DMS53 (cell line): Measurements from ENCODE around the gene IGDCC3.

Experiments used
- DNase-seq: peaks from one replicate; lab custom pipeline; 2025; lab: John Stamatoyannopoulos, UW

Gene IGDCC3

DNA sequence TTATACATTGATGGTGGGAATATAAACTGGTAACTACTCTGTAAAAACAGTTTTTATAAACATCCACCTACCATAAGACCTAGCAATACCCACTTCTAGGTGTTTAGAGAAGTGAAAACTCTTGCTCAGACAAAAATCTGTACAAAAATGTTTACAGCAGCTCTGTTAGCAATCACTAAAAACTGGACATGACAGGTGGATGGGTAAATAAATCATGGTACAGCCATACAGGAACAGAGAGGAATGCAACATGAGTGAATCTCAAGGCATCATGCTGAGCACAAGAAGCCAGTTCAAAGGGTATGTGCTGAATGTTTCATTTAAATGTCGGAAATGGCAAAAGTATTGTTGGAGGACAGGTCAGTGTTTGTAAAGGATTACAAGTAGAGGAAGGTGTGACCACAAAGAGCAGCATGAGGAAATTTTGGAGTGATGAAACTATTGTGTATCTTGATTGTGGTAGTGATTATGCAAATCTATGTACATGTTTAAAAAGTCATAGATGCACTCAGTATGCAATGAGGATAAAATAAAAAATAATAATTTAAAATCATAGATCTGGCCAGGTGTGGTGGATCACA, 84.8 kb downstream of the IGDCC3 start:
- DNase-seq: peak; percentile 21

DNA sequence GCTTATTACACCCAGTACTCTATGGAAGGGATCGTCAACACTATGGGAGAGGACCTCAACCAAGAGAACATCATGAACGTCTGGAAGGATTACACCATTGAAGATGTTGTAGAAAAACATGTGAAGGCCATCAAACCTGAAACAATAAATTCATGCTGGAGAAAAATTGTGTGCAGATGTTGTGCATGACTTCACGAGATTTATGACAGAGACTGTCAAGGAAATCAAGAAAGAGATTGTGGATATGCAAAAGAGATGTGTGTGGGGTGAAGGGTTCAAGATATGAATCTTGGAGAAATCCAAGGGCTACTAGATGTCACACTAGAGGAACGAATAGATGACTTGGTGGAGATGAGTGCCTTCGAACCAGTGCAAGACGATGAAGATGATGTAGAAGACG, 87.6 kb downstream of the IGDCC3 start:
- no peak for DNase-seq

DNA sequence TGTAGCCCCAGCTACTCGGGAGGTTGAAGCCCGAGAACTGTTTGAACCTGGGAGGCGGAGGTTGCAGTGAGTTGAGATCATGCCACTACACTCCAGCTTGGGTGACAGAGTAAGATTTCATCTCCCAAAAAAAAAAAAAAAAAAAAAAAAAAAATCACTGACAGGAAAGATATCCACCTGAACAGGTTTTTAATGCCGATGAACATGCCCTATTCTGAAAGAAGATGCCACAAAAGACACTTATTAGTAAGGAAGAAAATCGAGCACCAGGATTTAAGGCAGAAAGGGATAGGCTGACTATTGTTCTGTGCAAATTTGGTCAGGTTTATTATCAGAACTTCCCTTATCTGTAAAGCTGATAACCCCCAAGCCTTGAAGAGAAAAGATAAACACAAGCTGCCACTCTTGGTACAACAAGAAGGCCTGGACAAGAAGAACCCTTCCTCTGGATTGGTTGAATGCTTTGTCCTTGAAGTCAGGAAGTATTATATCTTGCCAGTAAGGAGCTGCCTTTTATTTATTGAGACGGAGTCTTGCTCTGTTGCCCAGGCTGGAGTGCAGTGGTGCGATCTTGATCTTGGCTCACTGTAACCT, 88.4 kb downstream of the IGDCC3 start:
- DNase-seq: no peak

DNA sequence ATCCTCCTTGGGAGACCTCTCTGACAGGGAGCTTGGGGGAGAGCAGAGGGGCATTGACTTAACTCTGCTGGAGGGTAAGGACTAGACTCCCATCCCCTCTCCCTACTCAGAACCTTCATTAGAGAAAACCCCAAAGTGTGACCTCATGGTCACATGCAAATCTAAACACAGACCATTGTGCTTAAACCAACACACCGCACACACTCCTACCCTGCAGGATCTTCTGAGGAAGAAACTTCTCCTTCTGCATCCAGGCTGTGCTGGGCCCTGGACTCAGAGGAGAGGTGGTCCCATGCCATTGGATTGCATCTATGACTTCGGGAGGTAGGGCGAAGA, 90.3 kb downstream of the IGDCC3 start:
- peak; percentile 40 for DNase-seq

DNA sequence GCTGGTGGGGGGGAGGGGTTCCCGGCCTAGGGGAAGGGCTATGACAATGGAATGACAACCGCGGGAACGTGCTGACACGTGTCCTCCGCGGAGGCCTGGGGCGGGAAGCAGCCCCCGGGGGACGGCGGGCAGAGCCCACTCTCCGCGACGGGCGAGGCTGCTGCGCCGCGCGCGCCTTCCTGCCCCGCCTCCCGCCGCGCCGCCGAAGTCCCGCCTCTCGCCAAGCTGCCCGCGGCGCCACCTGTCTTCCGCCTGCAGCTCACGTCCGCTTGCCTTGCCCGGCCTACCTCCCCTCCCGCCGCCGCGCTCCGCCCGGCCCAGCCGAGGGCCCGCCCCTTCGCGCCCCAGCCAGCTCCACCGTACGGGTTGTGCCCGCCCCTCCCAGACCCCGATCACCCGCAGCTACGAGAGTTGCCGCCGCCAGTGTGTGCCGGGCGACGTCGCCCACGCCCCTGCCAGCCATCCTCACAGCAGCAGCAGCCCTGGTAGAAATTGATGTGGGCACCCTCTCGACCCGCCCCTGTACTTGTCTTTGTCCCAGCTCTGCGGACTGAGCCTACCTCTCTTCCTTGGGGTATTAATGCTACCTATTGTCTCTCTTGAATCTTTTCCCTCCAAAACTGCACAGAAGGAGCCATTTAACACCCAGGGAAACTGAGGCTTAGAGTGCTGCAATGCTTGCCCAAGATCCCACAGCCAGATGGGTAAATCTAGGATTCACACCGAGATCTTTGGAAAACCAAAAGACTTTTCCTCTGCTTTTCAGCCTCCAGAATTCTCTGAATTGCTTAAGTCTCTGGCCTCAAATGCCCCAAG, 90.9 kb downstream of the IGDCC3 start, which contains the start of gene PARP16:
TSS of gene PARP16 (minus strand) at position 180 of the 816 bp plus-strand sequence. CDS start 457 bp downstream, outside the sequence.
- DNase-seq: peak; percentile 93

DNA sequence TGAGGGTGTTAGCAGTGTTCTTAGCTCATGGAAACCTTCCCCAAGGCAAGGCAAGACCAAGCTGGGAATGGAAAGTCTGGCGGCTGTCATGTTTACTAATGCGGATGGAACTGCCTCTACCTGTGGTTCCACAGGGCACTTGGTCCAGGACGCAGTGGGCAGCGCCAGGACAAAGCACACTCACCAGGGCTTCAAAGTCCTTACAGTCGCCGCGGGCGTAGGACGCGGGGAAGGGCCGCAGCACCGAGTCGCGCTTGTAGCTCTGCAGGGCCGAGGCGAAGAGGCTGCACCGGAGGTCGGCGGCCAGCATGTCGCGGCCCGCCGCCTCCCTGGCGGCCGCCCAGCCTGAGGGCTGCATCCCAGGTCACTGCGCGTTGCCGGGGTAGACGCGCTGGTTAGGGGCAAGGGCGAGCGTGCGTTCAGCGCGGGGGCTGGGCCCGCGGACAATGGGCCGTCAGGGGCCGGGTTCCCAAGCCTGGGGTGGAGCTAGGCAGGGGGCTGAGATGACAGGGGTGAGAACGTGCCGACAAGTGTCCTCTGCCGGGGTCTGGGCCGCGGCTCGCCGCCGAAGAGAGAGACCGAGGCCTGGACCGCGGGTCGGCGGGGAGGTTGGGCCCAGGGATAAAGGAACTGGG, 91.6 kb downstream of the IGDCC3 start:
- peak; percentile 75 for DNase-seq

DNA sequence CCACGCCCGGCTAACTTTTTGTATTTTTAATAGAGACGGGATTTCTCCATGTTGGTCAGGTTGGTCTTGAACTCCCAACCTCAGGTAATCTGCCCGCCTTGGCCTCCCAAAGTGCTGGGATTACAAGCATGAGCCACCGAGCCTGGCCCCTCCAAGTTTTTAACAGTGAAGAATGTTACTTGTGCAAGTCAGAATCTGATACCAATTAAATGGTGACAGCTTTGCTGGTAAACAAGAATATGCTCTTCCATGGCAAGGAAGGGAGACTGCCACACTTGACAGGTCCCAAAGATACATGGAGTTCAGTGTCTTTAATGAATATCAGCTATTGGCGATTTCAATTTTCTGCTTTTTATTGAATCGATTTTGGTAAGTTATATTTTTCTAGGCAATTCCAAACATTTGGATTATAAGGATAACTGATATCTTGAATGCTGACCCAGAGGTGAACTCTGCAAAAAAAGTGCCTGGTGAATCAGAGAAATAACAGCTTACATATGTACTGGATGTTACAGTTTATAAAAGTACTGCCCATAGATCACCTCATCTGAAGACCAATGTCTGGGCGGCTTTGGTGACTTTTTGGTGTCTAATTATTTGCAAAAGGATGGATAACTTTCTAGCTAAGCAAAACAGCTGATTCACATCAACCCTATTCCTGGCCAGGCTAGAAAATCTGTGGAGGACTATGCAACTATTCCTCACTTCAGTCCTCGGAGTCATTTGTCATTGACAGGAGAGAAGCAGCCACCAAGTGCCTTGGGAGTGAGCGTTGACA, 92.3 kb downstream of the IGDCC3 start:
- DNase-seq: no peak

DNA sequence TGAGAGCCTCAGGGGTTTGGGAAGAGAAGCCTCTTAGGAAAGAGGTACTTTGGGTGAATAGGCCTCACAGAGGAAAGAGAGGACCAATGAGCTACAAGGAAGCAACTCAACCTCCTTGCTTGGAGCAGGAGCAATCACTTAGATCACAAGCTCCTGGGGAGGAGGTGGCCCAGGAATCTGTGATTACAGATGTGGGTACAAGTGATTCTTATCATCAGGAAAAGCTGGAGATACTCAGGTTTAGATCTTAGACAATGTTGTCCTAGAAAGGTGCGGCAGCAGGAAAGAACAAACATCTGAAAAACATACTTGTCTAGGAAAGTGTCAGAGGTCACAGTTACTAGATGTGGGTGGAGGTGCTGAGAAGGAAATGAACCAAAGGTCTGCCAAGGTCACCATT, 99.3 kb downstream of the IGDCC3 start:
- DNase-seq: no peak
